Upper lobe of left lung (tissue), 4 donors: ENCODE results near the gene WNK2.
"Not testable (repeated sequence)": the region's sequence is repeated elsewhere in the genome, so short reads cannot be mapped to it uniquely, and the experiment has no call there.

Experiments used
- CTCF ChIP-seq, 6 experiments: fragments of 450-650 bp in 4 of 6; fragments of 200-600 bp in 2 of 6; sonication (generic) in 2 of 6; IDR thresholded peaks; one replicate each; pipeline ENCODE4 v1.5.1; 2016 to 2019; ENCODE audit warnings: antibody characterized with exemption in 6 of 6
- EP300 ChIP-seq, 4 donors: sonication (generic); formaldehyde crosslinking; IDR thresholded peaks; one replicate each; pipeline ENCODE4 v1.5.1; 2017; ENCODE audit warnings: antibody characterized with exemption in 4 of 4, control low read depth in 2 of 4
- POLR2A ChIP-seq, 4 donors: fragments of 450-650 bp; IDR thresholded peaks; one replicate each; pipeline ENCODE4 v1.5.1; 2016 to 2017; ENCODE audit warnings: antibody characterized with exemption in 4 of 4, mild to moderate bottlenecking in 2 of 4
- POLR2AphosphoS5 ChIP-seq, 2 donors: sonication (generic); formaldehyde crosslinking; IDR thresholded peaks; one replicate each; pipeline ENCODE4 v1.5.1; 2017; ENCODE audit warnings: antibody characterized with exemption in 2 of 2

- TF ChIP-seq CTCF, EP300, POLR2A, POLR2AphosphoS5 (IDR thresholded peaks at IDR 0.05): not testable (repeated sequence)
Measured at GRCh38 chr9:93347371-93347975, 163.5 kb downstream of the WNK2 start.
